ENCODE data around the gene KRTAP1-5.
"Not testable (repeated sequence)": the region's sequence is repeated elsewhere in the genome, so short reads cannot be mapped to it uniquely, and the experiment has no call there.

Gene KRTAP1-5

GRCh38 chr17:41046735-41047465 lies 19.9 kb upstream of the KRTAP1-5 start, which contains the start of gene KRTAP2-1:
Gene KRTAP2-1, minus strand, starts transcription at chr17:41047316. Its CDS starts 49 bp downstream, at chr17:41047267.
- DNase-seq, result not testable (repeated sequence)

GRCh38 chr17:41042953-41043352 lies 15.9 kb upstream of the KRTAP1-5 start:
- no peak for DNase-seq

GRCh38 chr17:41040783-41041571 lies 14.0 kb upstream of the KRTAP1-5 start, which contains the start of gene KRTAP1-1:
Gene KRTAP1-1, minus strand, starts transcription at chr17:41041450. Its CDS starts 53 bp downstream, at chr17:41041397.
- DNase-seq, result peak in 1 of 2 experiments; percentile 2

- DNase-seq, result no peak
These were observed 10.9 kb upstream of the KRTAP1-5 start for GRCh38 chr17:41037853-41038350.

GRCh38 chr17:41034346-41034935 lies 7.4 kb upstream of the KRTAP1-5 start, which contains the start of gene KRTAP1-3:
Gene KRTAP1-3, minus strand, starts transcription at chr17:41034874. Its CDS starts 53 bp downstream, at chr17:41034821.
- not testable (repeated sequence) for DNase-seq

- no peak for DNase-seq
These were observed 2.7 kb upstream of the KRTAP1-5 start, which contains the start of gene KRTAP1-4 for GRCh38 chr17:41029633-41030245. Gene KRTAP1-4, minus strand, starts transcription at chr17:41030195. Its CDS starts 117 bp downstream, at chr17:41030078.

GRCh38 chr17:41024697-41025096 lies 2.3 kb downstream of the KRTAP1-5 start:
- DNase-seq, result no peak

GRCh38 chr17:41020336-41020735 lies 6.7 kb downstream of the KRTAP1-5 start:
- DNase-seq, result no peak

GRCh38 chr17:41019415-41019814 lies 7.6 kb downstream of the KRTAP1-5 start:
- no peak for DNase-seq

- no peak for DNase-seq
These were observed 8.5 kb downstream of the KRTAP1-5 start for GRCh38 chr17:41018541-41018940.

- DNase-seq, result no peak
These were observed 10.3 kb downstream of the KRTAP1-5 start for GRCh38 chr17:41016578-41017215.

- no peak for DNase-seq
These were observed 11.6 kb downstream of the KRTAP1-5 start for GRCh38 chr17:41015454-41015853.

GRCh38 chr17:41013606-41014005 lies 13.4 kb downstream of the KRTAP1-5 start:
- DNase-seq, result no peak

- no peak for DNase-seq
These were observed 13.8 kb downstream of the KRTAP1-5 start for GRCh38 chr17:41013181-41013580.

- DNase-seq, result no peak
These were observed 14.5 kb downstream of the KRTAP1-5 start for GRCh38 chr17:41012326-41013120.

GRCh38 chr17:41010441-41010840 lies 16.6 kb downstream of the KRTAP1-5 start:
- no peak for DNase-seq

GRCh38 chr17:41009936-41010335 lies 17.1 kb downstream of the KRTAP1-5 start:
- DNase-seq, result no peak

GRCh38 chr17:41009301-41009760 lies 17.7 kb downstream of the KRTAP1-5 start:
- no peak for DNase-seq

GRCh38 chr17:41008811-41009210 lies 18.2 kb downstream of the KRTAP1-5 start, which contains the start of gene KRTAP3-1:
Gene KRTAP3-1, minus strand, starts transcription at chr17:41009128. Its CDS starts 54 bp downstream, at chr17:41009074.
- no peak for DNase-seq

GRCh38 chr17:41004397-41004796 lies 22.6 kb downstream of the KRTAP1-5 start:
- no peak for DNase-seq

- DNase-seq, result no peak
These were observed 23.1 kb downstream of the KRTAP1-5 start for GRCh38 chr17:41003926-41004325.
